ENCODE results near the gene STAB2.

The STAB2 gene, protein sequence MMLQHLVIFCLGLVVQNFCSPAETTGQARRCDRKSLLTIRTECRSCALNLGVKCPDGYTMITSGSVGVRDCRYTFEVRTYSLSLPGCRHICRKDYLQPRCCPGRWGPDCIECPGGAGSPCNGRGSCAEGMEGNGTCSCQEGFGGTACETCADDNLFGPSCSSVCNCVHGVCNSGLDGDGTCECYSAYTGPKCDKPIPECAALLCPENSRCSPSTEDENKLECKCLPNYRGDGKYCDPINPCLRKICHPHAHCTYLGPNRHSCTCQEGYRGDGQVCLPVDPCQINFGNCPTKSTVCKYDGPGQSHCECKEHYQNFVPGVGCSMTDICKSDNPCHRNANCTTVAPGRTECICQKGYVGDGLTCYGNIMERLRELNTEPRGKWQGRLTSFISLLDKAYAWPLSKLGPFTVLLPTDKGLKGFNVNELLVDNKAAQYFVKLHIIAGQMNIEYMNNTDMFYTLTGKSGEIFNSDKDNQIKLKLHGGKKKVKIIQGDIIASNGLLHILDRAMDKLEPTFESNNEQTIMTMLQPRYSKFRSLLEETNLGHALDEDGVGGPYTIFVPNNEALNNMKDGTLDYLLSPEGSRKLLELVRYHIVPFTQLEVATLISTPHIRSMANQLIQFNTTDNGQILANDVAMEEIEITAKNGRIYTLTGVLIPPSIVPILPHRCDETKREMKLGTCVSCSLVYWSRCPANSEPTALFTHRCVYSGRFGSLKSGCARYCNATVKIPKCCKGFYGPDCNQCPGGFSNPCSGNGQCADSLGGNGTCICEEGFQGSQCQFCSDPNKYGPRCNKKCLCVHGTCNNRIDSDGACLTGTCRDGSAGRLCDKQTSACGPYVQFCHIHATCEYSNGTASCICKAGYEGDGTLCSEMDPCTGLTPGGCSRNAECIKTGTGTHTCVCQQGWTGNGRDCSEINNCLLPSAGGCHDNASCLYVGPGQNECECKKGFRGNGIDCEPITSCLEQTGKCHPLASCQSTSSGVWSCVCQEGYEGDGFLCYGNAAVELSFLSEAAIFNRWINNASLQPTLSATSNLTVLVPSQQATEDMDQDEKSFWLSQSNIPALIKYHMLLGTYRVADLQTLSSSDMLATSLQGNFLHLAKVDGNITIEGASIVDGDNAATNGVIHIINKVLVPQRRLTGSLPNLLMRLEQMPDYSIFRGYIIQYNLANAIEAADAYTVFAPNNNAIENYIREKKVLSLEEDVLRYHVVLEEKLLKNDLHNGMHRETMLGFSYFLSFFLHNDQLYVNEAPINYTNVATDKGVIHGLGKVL (N-terminal part only)
- 0 to 0.30 (median 0.02) reads per million in 18 experiments for total RNA-seq

DNA sequence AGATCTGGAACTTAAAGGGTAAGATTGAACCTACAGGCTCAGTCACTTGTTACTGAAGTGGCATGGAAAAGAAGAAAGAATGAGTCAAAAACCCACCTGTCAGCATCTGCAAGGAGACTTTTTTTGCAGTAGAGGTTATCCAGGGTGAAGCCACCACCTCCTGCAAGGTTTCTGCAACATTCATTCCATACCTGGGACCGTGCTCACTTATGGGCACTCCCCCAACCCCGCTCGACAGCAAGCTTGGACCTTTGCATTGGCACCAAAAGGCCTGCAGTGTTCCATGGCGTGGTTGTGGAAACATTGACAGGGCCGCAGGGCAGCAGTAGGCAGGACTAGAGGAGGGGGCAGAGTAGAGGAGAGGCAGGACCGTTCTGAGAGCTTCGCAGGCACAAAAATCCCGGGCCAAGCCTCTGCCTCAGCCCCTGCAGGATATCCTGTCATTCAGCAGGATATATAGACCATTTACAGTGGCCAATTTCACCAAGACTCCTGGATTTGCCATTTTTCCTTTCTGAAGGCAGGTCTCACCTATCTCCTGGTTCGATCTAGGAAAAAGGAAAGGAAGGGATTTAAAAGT, at the start of gene STAB2:
TSS of gene STAB2 (plus strand) at position 483 of the 580 bp plus-strand sequence. CDS start 204 bp downstream, outside the sequence.
- no peak for DNase-seq

DNA sequence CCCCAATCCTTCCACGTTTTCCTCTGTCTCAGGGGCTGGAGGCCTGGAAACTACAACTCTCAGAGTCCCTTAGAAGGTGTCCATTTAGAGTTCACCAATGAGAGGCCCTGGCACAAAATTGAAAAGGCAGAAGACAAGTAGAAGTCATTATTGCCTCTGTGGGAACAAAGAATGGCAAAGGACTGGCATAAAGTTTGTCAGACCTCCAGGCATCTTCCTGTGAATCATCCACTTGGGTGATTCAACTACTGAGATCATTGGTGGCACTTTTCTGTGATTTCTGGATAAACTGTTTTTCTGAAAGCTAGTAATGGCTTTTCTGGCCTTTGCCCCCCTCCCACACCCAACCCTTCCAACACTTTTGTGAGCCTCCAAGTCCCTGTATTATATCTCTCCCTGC, 48.7 kb upstream of the STAB2 start:
- no peak for DNase-seq

DNA sequence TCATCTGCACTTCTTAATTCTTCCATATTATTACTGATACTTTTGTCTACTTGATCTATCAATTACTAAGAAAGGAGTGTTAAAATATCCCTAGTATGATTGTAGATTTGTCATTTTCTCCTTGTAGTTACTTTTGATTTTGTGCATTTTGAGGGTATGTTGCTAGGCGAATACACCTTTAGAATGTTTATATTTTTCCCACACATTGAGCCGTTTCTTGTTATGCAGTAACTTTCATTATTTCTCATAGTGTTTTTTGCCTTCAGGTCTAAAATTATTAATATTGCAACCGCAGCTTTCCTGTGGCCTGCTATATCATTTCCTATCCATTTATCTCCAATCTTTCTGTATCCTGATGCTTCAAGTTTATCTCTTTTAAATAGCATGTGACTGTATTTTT, 46.8 kb upstream of the STAB2 start:
- no peak for DNase-seq

DNA sequence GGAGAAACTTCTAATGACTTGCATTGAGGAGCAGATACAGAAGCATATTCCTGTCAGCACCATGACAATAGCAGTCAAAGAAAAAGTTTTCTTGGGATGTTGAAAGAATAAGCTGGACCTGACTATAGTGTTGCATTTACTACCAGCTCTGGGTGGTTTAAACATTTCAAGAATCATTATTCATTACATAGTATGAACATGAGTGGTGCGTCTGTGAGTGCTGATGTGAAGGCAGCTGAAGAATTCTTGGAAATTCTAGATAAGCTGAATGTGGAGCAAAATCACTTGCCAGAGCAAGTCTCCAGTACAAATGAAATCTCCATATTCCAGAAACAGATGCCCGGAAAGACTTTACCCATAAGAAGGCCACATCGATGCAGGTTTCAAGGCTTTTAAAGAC, 45.0 kb upstream of the STAB2 start:
- DNase-seq = no peak

DNA sequence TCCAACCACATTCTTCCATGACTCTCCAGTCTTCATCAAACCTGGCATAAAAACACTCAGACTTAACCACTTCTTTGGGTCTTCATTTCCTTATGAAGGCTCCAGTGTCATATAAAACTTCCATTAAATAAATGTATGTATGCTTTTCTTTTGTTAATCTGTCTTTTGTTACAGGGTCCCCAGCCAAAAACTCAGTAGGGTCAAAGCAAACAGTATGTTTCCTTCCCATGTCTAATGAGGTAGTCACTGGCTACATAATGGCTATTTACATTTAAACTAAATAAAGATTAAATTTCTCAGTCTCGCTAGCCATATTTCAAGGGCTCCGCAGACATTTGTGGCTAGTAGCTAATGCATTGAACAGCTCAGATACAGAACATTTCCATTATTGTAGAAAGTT, 40.1 kb upstream of the STAB2 start:
- DNase-seq = no peak

DNA sequence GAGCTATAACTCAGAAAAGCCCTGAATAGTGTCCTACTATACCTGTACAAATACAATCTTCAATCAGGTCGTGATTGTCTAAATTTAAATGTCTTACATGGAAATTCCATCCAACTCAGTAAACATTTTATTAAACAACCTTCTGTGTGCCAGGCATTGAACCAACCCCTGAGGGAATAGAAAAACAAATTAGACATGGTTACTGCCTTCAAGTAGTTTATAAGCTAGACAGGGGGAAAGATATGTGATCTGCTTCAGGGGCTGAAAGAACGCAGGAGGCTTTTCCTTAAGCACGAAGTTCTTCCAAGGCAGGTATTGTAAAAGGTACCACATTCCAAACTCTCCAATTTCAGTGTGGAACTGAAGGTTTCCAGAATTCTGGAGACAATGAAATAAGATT, 39.7 kb upstream of the STAB2 start:
- no peak for DNase-seq

DNA sequence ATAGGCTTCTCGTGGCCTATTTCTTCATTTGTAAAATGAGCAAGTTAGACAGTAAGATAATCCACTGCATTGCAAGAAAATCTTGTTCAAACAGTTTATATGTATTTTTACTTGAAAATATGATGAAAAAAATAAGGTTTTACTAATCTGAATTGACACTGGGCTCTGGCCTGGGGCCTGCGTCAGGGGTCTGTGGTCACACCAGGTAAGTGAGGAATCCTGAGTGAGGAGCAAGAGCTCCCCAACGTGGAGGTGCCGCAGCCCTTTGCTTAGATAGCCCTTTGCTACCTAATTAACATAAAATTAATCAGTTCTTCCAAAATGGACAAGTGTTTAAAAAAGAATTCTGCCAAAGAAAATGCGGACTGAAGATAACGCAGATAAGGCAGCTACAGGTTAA, 39.1 kb upstream of the STAB2 start:
- no peak for DNase-seq

DNA sequence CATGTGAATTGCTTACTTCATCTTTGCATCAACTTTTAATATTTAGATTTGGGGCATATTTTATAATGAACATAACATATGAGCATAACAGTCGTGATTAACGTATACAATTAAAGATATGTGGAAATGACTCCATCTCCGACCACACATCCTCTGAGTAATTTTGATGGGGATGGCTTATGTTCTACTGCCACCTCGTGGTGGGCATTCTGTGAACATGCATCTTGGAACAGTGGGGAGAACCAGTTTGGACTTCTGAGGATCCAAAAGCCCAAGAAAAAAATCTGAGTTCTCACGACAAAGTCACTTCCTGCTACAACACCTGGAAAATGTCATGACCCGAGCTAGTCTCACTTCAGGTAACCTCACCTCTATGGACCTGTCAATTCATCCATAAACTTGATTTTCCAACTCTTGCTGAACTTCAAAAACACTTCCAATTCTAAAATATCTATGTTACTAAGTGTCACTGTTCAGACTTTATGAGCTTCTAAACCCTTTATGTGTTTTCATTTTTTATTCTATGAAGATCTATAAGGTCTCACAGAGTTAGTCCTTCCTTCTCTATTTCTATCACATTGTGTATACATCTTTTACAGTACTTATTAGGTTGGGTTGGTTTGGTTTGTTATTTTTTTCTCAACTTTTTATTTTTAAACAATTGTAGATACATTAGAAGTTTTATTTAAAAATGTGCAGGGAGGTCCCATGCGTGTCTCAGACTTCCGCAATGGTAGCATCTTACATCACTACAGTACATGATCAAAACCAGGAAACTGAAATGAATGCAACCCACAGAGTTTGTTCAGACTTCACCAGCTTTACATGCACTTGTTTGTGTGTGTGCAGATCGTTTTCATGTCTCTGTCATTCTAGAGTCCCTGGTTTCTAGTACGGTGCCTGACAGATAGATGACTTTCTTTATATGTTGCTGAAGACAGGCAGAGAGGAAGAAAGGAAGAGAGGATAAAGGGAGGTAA, 38.2 kb upstream of the STAB2 start:
- DNase-seq = peak; percentile 33 to 63

DNA sequence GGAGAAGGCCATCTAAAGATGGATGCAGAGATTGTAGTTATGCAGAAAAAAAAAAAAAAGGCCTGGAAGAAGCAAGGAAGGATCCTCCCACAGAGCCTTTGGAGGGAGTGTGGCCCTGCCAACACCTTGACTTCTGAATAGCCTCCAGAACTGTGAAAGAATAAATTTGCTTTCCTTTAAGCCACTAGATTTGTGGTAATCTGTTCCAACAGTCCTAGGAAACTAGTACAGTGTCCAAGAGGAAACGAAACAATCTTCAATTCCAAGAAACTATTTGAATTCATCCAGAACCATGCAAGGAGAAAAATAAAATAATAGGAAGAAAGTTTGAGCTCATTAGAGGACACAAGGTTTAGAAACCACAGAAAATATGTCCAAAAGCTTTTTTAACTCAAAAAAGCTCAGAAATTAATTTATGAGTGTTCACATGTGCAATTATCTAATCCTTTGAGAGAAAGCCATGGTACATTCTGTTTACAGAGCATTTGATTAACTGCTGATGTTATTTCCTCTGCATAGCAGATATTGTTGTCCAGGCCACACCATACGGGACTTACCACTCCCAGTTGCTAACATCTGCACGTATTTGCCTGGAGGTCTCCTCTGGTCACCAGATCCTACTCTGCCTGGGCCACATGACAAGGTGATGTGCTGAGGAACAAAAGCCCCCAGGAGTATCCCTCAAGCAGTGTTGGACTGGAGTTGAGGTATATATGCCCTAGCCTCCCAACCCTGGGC, 30.0 kb upstream of the STAB2 start:
- no peak for DNase-seq

DNA sequence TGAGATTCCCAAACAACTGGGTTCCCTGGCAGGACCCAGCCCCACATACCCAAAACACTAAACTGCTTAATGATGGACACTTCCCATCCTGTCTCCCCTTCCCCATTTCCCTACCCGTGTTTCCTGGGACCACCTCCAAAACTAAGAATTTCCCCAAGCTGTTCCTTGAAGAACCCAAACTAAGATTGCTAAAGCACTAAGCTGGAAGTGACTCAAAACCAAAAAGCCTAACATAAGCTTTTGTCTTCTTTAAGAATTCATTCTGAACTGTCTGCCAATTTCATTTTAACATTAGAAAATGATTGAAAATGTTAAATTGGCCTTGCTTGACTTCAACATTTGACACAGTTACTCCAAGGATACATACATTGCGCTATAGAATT, 29.5 kb upstream of the STAB2 start:
- no peak for DNase-seq

DNA sequence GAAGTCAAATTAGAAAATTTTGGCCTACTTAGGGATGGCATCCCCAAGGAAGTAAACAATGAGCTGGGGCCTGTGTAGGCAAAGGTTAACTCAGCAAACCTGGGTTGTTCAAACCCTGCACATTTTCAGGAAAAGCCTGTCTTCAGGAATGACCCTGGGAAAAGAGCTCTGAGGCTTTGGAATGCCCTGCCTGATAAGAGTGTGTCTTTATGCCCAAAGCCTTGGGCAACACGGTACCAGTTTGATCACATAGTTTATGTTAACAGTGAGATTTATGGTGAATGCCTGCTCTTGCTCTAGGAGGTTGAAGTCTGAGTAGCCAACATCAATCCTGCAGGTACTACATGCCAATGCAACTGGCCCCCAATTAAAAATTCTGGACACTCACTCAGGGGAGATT, 28.2 kb upstream of the STAB2 start:
- no peak for DNase-seq

DNA sequence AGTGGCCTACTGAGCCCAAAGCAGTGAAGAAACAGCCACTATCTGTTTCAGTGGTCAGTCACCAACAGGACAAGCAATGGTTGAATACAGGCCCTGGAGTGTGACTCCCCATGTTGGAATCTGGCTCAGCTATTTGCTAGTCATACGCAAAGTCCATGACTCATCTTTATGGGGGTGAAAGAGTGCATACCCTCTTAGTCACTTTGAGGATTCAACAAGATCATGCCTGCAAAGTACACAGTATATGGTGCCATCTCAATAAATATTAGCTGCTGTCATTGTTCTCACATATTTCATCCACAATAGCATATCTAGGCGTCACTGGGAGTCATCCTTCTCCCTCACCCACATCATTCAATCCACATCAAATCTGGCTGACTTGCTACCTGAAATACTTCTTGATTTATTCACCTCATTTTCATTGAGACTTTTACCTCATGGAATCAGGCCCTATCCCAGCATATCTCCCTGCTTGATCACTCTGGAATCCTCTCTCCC, 26.4 kb upstream of the STAB2 start:
- DNase-seq = no peak

DNA sequence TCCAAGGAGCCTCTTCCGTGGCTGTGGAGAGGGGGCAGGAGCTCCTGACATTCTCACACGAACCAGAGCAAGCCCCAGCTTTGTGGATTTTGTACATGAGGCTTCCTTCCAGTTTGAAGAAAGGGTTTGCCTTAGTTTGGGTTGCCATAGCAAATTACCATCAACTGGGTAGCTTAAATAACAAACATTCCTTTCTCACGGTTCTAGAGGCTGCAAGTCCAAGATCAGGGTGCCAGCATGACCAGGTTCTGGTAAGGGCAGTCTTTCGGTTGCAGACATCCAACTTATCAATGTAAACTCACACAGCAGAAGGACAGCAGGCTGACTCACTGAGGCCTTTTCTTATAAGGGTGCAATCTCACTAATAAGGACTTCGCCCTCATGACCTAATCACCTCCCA, 25.9 kb upstream of the STAB2 start:
- DNase-seq = no peak

DNA sequence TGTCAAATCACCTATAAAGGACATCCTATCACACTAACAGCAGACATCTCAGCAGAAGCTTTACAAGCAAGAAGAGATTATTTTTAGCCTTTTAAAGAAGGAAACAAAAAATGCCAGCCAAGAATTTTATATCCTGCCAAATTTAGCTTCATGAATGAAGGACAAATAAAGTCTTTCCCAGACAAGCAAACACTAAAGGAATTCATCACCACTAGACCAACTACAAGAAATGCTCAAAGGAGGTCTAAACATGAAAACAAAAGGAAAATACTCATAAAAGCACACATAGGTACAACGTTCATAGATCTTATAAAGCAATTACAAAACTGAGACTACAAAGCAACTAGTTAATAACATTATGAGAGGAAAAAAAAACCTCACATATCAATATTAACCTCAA, 20.7 kb upstream of the STAB2 start:
- DNase-seq = no peak

DNA sequence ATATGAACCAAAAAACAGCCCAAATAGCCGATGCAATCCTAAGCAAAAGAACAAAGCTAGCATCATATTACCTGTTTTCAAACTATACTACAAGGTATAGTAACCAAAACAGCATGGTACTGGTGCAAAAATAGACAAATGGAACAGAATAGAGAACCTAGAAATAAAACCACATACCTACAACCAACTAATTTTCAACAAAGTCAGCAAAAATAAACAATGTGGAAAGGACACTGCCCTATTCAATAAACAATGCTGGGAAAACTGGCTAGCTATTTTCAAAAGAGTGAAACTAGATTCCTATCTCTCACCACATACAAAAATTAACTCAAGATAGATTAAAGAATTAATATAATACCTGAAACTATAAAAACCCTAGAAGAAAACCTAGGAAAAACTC, 17.8 kb upstream of the STAB2 start:
- no peak for DNase-seq

DNA sequence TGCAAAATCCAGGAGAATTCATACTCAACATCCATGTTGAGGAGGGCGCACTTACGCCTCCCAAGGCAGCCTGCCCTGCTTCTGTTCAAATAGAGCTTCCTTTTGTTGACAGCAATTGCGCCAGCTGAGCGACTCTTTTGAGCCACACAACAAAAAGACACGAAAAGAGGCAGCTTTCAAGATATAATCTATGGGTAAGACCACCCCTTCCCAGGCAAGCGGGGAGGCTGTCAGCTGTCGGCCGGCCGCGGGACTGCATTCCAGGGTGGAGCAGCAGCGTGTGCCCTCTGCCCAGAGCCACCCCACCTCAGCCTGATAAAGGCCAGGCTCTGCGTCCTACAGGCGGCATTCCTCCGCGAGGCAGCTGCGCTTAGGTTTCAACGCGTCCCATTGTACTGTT, 15.8 kb upstream of the STAB2 start:
- no peak for DNase-seq

DNA sequence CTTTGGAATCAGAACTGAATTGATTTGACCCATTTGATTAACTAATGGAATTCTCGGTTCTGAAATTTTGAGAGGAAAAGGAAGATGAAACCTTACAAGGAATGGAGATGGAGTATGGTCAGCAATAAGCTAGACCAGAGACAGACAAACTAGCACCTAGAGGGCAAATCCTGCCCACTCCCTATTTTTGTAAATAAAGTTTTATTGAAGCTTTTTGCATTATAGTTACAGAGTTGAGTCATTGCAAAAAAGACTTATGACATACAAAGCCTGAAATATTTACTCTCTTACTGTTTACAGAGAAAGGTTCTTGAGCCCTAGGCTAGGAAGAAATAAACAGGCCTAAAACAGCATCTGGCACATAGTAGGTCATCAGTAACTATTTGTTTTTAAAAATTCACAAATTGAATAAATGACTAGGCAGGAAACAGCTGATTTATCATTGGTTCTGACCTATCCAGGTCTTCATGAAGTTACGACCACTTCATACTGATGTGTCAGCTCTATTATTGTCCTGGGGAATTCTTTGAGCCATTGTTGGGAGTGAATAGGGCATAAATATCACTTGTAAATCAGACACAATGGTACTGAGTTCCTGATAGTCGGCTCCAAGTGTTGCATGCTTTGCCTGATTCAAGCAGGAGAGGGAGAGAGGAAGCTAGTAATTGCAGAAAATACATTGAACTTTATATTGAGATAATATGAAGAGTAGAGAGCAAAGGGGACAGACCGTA, 14.6 kb upstream of the STAB2 start:
- DNase-seq = no peak

DNA sequence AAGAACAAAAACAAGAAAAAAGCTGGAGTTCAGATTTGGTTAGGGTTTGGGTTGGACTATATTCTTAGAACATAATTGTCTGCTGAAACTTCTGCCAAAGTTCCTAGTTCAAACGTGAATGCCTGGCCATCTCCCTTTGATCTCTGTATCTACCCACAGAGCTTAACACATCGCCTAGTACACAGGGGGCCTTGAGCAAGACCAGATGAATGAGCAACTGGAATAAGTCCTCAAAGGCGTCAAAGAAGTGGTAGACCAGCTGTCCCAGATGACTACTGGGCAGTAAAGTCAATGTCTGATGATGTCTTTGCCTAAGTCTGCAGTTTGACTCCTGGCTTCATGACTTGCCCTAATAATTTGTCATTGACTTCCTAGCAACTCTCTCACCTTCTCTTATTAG, 13.9 kb upstream of the STAB2 start:
- DNase-seq = no peak

DNA sequence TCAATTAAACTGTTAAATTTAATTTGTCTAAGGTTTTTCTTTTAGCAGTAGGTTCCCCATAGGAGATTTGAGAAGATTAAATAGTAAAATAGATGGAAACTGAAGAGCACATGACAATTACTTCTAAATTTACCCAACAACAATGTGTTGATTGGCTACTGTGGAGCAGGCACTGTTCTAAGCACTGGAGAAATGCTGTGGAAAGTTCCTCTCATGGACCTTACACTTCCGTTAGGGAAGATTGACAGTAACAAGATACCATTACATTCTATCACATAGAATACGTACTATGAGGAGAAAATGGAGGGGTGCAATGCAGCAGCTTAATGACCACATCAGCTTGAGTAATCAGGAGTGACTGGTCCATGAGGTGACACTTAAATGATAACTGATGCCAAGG, 8.1 kb upstream of the STAB2 start:
- no peak for DNase-seq

DNA sequence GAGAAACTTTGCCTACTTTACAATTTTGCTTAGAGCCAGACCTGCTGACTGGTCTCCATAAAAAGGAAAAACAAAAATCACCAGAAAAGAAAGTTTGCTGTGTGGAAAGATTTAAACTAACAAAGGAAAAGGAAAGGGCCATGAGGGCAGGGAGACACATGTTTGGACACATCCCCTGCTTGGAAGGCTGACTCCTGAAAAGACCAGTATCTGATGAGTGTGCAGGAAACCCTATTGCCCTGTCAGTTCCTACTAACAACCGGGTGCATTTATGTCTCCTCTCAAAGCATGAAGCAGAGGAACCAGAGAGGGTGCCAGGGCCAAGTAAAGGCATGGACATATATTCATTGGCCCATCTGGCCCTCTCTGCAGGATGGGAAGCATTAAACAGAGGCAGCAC, 7.0 kb upstream of the STAB2 start:
- no peak for DNase-seq
